KOPT-K1 (cell line): ENCODE measurements around the gene PML.
"Not testable (repeated sequence)": the region's sequence is repeated elsewhere in the genome, so short reads cannot be mapped to it uniquely, and the experiment has no call there.

Source experiments
- H3K27ac ChIP-seq: fragments of 200-600 bp; sonication (generic); 2 replicates; pipeline ENCODE4 v1.5.1; 2016; ENCODE audit warnings: antibody characterized with exemption, mild to moderate bottlenecking, low read depth, low read length; ENCODE audit not compliant: poor library complexity, severe bottlenecking
- H3K36me3 ChIP-seq: fragments of 200-600 bp; sonication (generic); 2 replicates; pipeline ENCODE4 v1.5.1; 2017; ENCODE audit warnings: antibody characterized with exemption, mild to moderate bottlenecking, low read length, moderate library complexity; ENCODE audit not compliant: insufficient read depth
- H3K9me3 ChIP-seq: fragments of 200-600 bp; sonication (generic); 2 replicates; pipeline ENCODE4 v1.5.1; 2017; ENCODE audit warnings: antibody characterized with exemption, low read length, mild to moderate bottlenecking; ENCODE audit not compliant: insufficient read depth, poor library complexity, severe bottlenecking

Gene PML

GRCh38 chr15:73954188-73955145 is 40.0 kb upstream of the PML start:
- Histone ChIP-seq H3K36me3 (no peaks in the 10 kb centered on the region), H3K27ac (no peak overlapping the region), H3K9me3 (no peaks in the 10 kb centered on the region)

- Histone ChIP-seq H3K9me3 (no peaks in the 10 kb centered on the region), H3K27ac (no peak overlapping the region), H3K36me3 (no peaks in the 10 kb centered on the region)
Observed at GRCh38 chr15:73955326-73955725, 39.2 kb upstream of the PML start.

DNA sequence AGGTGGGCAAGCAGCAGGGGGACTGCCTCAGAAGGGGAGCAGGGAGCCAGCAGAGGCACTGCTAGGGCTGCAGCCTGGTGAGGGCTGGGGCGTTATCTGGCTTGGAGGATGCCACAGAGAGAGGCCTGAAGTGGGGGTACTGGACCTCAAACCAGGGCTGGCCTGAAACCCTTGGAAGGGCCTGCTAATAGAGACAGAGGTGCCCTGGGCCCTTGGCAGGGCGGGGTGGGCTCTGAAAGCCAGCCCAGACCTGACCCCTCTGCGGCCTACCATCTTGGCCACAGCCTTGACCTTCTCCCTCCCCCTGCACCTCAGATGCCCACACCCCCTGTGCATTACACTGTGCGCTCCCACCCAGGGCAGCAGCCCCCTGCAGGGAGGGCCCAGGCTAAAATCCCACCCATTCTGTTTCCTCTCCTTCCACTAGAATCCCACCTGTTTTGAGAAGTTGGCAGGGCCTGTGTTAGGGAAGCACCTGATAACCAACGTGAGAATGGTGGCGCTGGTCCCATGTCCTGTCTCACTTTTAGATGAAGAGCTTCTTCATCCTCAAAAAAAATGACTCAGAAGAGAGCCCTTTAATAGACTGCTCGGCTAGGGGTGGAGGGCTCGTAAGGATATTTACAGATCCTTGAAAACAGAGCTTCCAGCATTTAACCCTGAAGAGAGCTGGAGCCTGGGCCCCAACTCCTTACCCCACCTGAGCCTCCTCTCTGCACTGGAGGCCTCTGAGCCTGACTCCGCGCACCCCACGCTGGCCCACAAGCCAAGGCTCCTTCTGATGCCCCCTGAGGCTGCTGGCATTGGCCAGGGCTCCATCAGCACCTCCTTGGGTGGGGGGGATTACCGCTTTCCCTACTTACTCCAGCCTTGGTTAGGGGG is 38.4 kb upstream of the PML start:
- H3K36me3 ChIP-seq = no peaks in the 10 kb centered on the region
- H3K9me3 ChIP-seq = no peaks in the 10 kb centered on the region
- H3K27ac ChIP-seq = no peak overlapping the region

DNA sequence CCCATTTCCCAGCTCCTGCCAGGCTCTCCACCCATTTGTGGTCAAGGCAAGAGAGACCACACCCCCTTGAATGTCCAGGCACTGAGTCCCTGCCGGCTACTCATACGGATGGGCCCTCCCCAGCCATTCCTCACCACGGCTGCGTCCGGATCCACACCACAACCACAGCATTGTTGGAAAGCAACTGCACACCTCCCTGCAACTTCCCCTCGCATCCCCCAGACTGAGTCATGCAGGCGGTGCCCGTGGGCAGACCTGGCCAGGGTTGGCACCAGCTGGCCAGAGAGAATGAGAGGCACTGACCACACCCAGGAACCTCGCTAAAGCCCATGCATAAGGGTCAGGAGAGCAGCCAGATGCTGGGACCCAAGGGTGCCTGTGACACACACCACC is 37.8 kb upstream of the PML start:
- no peaks in the 10 kb centered on the region for H3K36me3 ChIP-seq
- H3K27ac ChIP-seq = no peak overlapping the region
- no peaks in the 10 kb centered on the region for H3K9me3 ChIP-seq

DNA sequence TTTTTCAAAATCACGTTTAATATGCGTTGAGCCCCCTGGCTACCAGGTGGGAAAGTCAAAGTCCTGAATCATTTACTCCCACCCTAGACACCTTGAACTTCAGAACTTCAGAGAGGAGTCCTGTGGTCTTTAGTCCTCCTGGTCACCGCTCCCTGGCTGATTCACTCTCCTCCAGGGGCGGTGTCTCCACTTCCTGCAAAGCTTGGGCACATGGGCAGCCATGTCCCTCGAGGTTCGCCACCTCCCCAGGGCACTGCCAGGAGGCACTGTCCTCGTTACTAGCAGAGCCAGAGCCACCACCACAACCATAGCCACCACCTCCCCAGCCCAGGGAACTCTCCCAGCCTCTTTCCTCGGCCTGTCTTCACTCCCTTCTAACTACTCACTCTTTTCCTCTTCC is 37.2 kb upstream of the PML start:
- H3K9me3 ChIP-seq = no peaks in the 10 kb centered on the region
- no peak overlapping the region for H3K27ac ChIP-seq
- no peaks in the 10 kb centered on the region for H3K36me3 ChIP-seq

- no peak overlapping the region for H3K27ac ChIP-seq
- no peaks in the 10 kb centered on the region for H3K36me3 ChIP-seq
- H3K9me3 ChIP-seq = no peaks in the 10 kb centered on the region
Observed at GRCh38 chr15:73957785-73958184, 36.7 kb upstream of the PML start.

DNA sequence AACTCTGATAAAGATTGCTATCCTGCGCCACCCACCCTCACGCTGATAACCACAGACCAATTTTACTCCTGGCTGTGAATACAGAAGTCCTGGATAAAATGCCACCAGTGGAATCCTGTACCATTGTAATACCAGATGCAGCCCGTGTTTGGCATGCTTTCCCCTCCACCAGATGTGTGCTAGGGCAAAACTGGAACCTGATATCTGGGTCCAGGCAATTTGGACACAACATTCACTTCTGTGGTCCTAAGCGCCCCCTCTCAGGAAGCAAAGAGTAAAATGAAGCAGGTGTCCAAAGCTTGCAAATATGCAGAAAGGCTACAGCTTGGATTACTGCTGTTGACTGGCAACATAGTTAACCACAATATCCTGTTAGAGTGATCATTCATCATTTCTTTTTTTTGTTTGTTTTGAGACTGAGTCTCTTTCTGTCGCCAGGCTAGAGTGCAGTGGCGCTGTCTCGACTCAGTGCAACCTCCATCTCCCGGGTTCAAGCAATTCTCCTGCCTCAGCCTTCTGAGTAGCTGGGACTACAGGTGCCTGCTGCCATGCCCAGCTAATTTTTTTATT is 35.4 kb upstream of the PML start:
- Histone ChIP-seq H3K36me3 (no peaks in the 10 kb centered on the region), H3K27ac (peak overlapping the region; percentile 43), H3K9me3 (no peaks in the 10 kb centered on the region)

DNA sequence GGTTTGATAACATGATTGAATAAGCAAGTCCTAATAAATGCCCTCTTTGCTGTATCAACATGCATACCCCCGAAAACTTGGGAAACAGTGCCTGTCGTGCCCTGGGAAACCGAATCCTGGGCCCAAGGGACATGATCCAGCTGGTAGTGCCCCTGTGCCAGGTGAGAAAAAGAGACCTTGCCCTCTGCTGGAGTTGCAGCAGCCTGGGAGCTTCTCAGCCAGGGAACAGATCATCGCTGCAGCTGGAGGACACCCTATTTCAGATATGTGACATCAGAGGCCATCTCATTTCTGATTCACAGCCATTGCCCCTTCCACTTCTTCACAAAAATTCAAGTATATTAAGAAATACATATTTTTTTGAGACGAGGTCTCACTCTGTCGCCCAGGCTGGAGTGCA is 34.7 kb upstream of the PML start:
- Histone ChIP-seq H3K36me3 (no peaks in the 10 kb centered on the region), H3K9me3 (no peaks in the 10 kb centered on the region), H3K27ac (peak overlapping the region; percentile 43)

DNA sequence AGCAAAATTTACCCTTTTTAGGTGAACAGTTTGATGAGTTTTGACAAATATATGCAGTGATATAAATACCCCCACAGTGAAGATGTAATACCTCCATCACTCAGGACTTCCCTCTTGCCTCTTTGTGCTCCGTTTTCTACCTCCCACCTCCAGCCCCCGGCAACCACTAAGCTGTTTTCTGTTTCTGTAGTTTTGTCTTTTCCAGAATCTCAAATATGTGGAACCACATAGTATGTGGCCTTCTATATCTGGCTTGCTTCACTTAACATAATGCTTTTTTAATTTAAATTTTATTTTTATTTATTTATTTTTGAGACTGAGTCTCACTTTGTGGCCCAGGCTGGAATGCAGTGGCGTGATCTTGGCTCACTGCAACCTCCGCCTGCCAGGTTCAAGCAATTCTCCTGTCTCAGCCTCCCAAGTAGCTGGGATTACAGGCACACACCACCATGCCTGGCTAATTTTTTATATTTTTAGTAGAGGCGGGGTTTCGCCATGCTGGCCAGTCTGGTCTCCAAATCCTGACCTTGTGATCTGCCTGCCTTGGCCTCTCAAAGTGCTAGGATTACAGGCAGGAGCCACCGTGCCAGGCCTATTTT is 33.9 kb upstream of the PML start:
- H3K9me3 ChIP-seq, H3K36me3 ChIP-seq, H3K27ac ChIP-seq: not testable (repeated sequence)

- no peaks in the 10 kb centered on the region for H3K36me3 ChIP-seq
- no peak overlapping the region for H3K27ac ChIP-seq
- H3K9me3 ChIP-seq = no peaks in the 10 kb centered on the region
Observed at GRCh38 chr15:73962433-73962832, 32.1 kb upstream of the PML start.

GRCh38 chr15:73964736-73965093 is 29.8 kb upstream of the PML start:
- H3K36me3 ChIP-seq = no peaks in the 10 kb centered on the region
- no peaks in the 10 kb centered on the region for H3K9me3 ChIP-seq
- peak overlapping the region; percentile 84 for H3K27ac ChIP-seq

GRCh38 chr15:73965094-73965757 is 29.3 kb upstream of the PML start:
- Histone ChIP-seq H3K9me3 (no peaks in the 10 kb centered on the region), H3K27ac (peak overlapping the region; percentile 84), H3K36me3 (no peaks in the 10 kb centered on the region)

GRCh38 chr15:73965758-73966113 is 28.8 kb upstream of the PML start:
- Histone ChIP-seq H3K9me3 (no peaks in the 10 kb centered on the region), H3K27ac (peak overlapping the region; percentile 84), H3K36me3 (no peaks in the 10 kb centered on the region)

- Histone ChIP-seq H3K27ac (no peak overlapping the region), H3K36me3 (no peaks in the 10 kb centered on the region), H3K9me3 (no peaks in the 10 kb centered on the region)
Observed at GRCh38 chr15:73968461-73968860, 26.1 kb upstream of the PML start.
